ENCODE data around the gene VBP1.
A peak's percentile ranks its signal among the peaks of the same experiment; 100 is the strongest.
"Not testable (repeated sequence)": the region's sequence is repeated elsewhere in the genome, so short reads cannot be mapped to it uniquely, and the experiment has no call there.

VBP1 gene

GRCh38 chrX:155213731-155214130 lies 2.5 kb upstream of the VBP1 start:
- Histone ChIP-seq H3K36me3 (replicated peaks) (no peaks in the 10 kb centered on the region), H3K4me3 (ENCODE audit: low read depth, low read length) (no peak overlapping the region), H3K27me3 (replicated peaks) (no peaks in the 10 kb centered on the region), H3K27ac (no peak overlapping the region)
- in situ Hi-C loops (cut with HindIII; ENCODE audit: low pct_ligation_motif_present, low sequenced_read_pairs): no loop called here
- no peak for DNase-seq
- no peak for TF ChIP-seq CTCF (IDR thresholded peaks at IDR 0.05; ENCODE audit: low read depth, low read length, missing control alignments)

GRCh38 chrX:155215443-155216178 lies 649 bp upstream of the VBP1 start:
- in situ Hi-C loops (cut with HindIII; ENCODE audit: low pct_ligation_motif_present, low sequenced_read_pairs): no loop called here
- H3K36me3 ChIP-seq (replicated peaks): no peaks in the 10 kb centered on the region
- peak overlapping the region; percentile 48 for H3K27ac ChIP-seq
- no peak for TF ChIP-seq CTCF (IDR thresholded peaks at IDR 0.05; ENCODE audit: low read depth, low read length, missing control alignments)
- no peaks in the 10 kb centered on the region for H3K27me3 ChIP-seq (replicated peaks)
- peak; percentile 1 for DNase-seq
- H3K4me3 ChIP-seq (ENCODE audit: low read depth, low read length): peak overlapping the region; percentile 81

- no peak for TF ChIP-seq CTCF (IDR thresholded peaks at IDR 0.05; ENCODE audit: low read depth, low read length, missing control alignments)
- H3K27me3 ChIP-seq (replicated peaks): no peaks in the 10 kb centered on the region
- H3K27ac ChIP-seq: peak overlapping the region; percentile 80
- no peak for DNase-seq
- H3K36me3 ChIP-seq (replicated peaks): no peaks in the 10 kb centered on the region
- in situ Hi-C loops (cut with HindIII; ENCODE audit: low pct_ligation_motif_present, low sequenced_read_pairs): no loop called here
- H3K4me3 ChIP-seq (ENCODE audit: low read depth, low read length): peak overlapping the region; percentile 81
Measured at GRCh38 chrX:155216940-155217440, 730 bp downstream of the VBP1 start.

DNA sequence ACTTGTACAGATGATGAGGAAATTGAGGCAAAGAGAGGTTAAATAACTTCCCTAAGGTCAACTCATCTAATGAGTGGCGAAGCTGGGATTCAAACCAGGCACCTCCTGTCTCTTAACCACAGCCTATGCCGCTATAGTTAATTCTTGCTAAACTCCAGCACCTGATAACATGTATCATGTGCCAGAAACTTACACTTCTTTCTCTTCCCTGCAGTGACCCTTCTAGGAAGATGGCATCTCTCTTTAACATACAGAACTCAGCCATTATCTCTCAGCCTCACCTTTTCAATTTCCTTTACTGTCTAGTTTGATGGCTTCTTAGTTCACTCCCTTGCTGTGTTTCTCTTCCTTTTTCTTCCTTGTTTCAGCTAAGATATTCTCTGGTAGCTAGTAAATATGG lies 2.5 kb downstream of the VBP1 start:
- in situ Hi-C loops (cut with HindIII; ENCODE audit: low pct_ligation_motif_present, low sequenced_read_pairs): no loop called here
- no peaks in the 10 kb centered on the region for H3K36me3 ChIP-seq (replicated peaks)
- H3K27me3 ChIP-seq (replicated peaks): no peaks in the 10 kb centered on the region
- H3K4me3 ChIP-seq (ENCODE audit: low read depth, low read length): no peak overlapping the region
- no peak for TF ChIP-seq CTCF (IDR thresholded peaks at IDR 0.05; ENCODE audit: low read depth, low read length, missing control alignments)
- H3K27ac ChIP-seq: no peak overlapping the region
- no peak for DNase-seq

- DNase-seq: no peak
- in situ Hi-C loops (cut with HindIII; ENCODE audit: low pct_ligation_motif_present, low sequenced_read_pairs): no loop called here
- Histone ChIP-seq H3K27me3 (replicated peaks) (no peaks in the 10 kb centered on the region), H3K4me3 (ENCODE audit: low read depth, low read length) (no peak overlapping the region), H3K36me3 (replicated peaks) (no peaks in the 10 kb centered on the region), H3K27ac (no peak overlapping the region)
- no peak for TF ChIP-seq CTCF (IDR thresholded peaks at IDR 0.05; ENCODE audit: low read depth, low read length, missing control alignments)
Measured at GRCh38 chrX:155221351-155221750, 5.1 kb downstream of the VBP1 start.

DNA sequence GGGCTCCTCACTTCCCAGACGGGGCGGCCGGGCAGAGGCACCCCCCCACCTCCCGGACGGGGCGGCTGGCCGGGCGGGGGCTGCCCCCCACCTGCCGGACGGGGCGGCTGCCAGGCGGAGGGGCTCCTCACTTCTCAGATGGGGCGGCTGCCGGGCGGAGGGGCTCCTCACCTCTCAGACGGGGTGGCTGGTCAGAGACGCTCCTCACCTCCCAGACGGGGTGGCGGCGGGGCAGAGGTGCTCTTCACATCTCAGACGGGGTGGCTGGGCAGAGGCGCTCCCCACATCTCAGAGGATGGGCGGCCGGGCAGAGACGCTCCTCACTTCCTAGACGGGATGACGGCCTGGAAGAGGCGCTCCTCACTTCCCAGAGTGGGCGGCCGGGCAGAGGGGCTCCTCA lies 7.5 kb downstream of the VBP1 start:
- H3K27ac ChIP-seq; H3K36me3 ChIP-seq (replicated peaks); in situ Hi-C loops (cut with HindIII; ENCODE audit: low pct_ligation_motif_present, low sequenced_read_pairs); DNase-seq; H3K27me3 ChIP-seq (replicated peaks); H3K4me3 ChIP-seq (ENCODE audit: low read depth, low read length): not testable (repeated sequence)

Data from brain microvascular endothelial cell (primary cell).